Common myeloid progenitor, CD34-positive (primary cell): ENCODE data around the gene ANO1.

Experiments
- CTCF ChIA-PET: fragments of 350-600 bp; sonication (Branson Sonifier 250); formaldehyde crosslinking; loops from one replicate; lab custom pipeline; 2021; ENCODE audit warnings: antibody characterized with exemption; lab: Charles Lee
- POLR2A ChIA-PET: fragments of 350-600 bp; sonication (Branson Sonifier 250); formaldehyde crosslinking; loops from one replicate; lab custom pipeline; 2021; ENCODE audit warnings: antibody characterized with exemption; lab: Charles Lee
- DNase-seq, 3 donors: peaks; one replicate each; pipeline versions ENCODE4 v3.0.0 to v3.0.0-alpha.2; 2013
- H3K27ac ChIP-seq, 2 experiments: 1 replicate in 1 of 2; 2 replicates in 1 of 2; pipeline ENCODE4 v1.7.0; 2013; ENCODE audit warnings: inconsistent platforms in 2 of 2, low read length in 2 of 2, mild to moderate bottlenecking in 2 of 2, low read depth in 1 of 2, moderate library complexity in 1 of 2; ENCODE audit not compliant: severe bottlenecking in 2 of 2, insufficient read depth in 1 of 2, poor library complexity in 1 of 2
- H3K27me3 ChIP-seq, 5 experiments: replicated peaks in 2 of 5; 1 replicate in 3 of 5; 2 replicates in 2 of 5; pipeline versions ENCODE4 v1.6.1 to v1.7.0; 2013; ENCODE audit warnings: low read length in 4 of 5, mild to moderate bottlenecking in 2 of 5, moderate library complexity in 2 of 5, inconsistent platforms in 1 of 5; ENCODE audit not compliant: insufficient read depth in 5 of 5, control insufficient read depth in 4 of 5
- H3K36me3 ChIP-seq, 4 experiments: 1 replicate in 2 of 4; 2 replicates in 2 of 4; pipeline versions ENCODE4 v1.6.1 to v1.7.0; 2013; ENCODE audit warnings: low read length in 3 of 4, control low read depth in 1 of 4, mild to moderate bottlenecking in 1 of 4; ENCODE audit not compliant: control insufficient read depth in 4 of 4, insufficient read depth in 4 of 4
- H3K4me1 ChIP-seq, 4 experiments: 1 replicate in 3 of 4; 2 replicates in 1 of 4; pipeline versions ENCODE4 v1.6.1 to v1.7.1; 2013; ENCODE audit warnings: low read length in 3 of 4, mild to moderate bottlenecking in 3 of 4, control low read depth in 1 of 4, inconsistent platforms in 1 of 4, moderate library complexity in 1 of 4; ENCODE audit not compliant: control insufficient read depth in 4 of 4, insufficient read depth in 4 of 4; ENCODE audit errors: control extremely low read depth in 1 of 4
- H3K4me3 ChIP-seq, 7 experiments: 1 replicate in 4 of 7; 2 replicates in 3 of 7; pipeline versions ENCODE4 v1.5.1 to v1.7.0; 2013; ENCODE audit warnings: mild to moderate bottlenecking in 7 of 7, low read length in 6 of 7, moderate library complexity in 6 of 7, inconsistent platforms in 2 of 7, low read depth in 2 of 7, control low read depth in 1 of 7; ENCODE audit not compliant: insufficient read depth in 4 of 7, control insufficient read depth in 1 of 7; ENCODE audit errors: extremely low read depth in 1 of 7
- H3K9me3 ChIP-seq, 5 experiments: 1 replicate in 4 of 5; 2 replicates in 1 of 5; pipeline versions ENCODE4 v1.6.1 to v1.7.1; 2013; ENCODE audit warnings: low read length in 4 of 5, mild to moderate bottlenecking in 2 of 5, inconsistent platforms in 1 of 5, low read depth in 1 of 5, moderate library complexity in 1 of 5; ENCODE audit not compliant: control insufficient read depth in 4 of 5, insufficient read depth in 2 of 5; ENCODE audit errors: control extremely low read depth in 1 of 5
- WGBS: methylation state at CpG from one replicate; pipeline ENCODE4 v1.1.5; 2013; ENCODE audit not compliant: insufficient coverage; 5-methylcytosine and 5-hydroxymethylcytosine counted together

Gene ANO1

GRCh38 chr11:70129051-70129592, 51.0 kb downstream of the ANO1 start:
- CTCF ChIA-PET = no interaction called here
- Histone ChIP-seq H3K4me1 (no peaks in the 10 kb centered on the region), H3K4me3 (no peak overlapping the region), H3K27ac (no peak overlapping the region), H3K9me3 (no peaks in the 10 kb centered on the region), H3K36me3 (no peaks in the 10 kb centered on the region), H3K27me3 (peaks cover 0 to 7% (median 0%) of the 10 kb centered on the region in 5 experiments)
- no peak for DNase-seq
- 87% methylated on average over 15 of the region's 17 CpGs for WGBS
- POLR2A ChIA-PET = no interaction called here

- H3K36me3 ChIP-seq = no peaks in the 10 kb centered on the region
- peaks cover 0 to 17% (median 0%) of the 10 kb centered on the region in 5 experiments for H3K27me3 ChIP-seq
- CTCF ChIA-PET = no interaction called here
- H3K9me3 ChIP-seq = no peaks in the 10 kb centered on the region
- H3K27ac ChIP-seq = no peak overlapping the region
- no peak for DNase-seq
- no peaks in the 10 kb centered on the region for H3K4me1 ChIP-seq
- no peak overlapping the region for H3K4me3 ChIP-seq
- POLR2A ChIA-PET = no interaction called here
- 92% methylated on average over 11 of the region's 14 CpGs for WGBS
Observed at GRCh38 chr11:70130636-70131035, 52.5 kb downstream of the ANO1 start.

- Histone ChIP-seq H3K27ac (no peak overlapping the region), H3K27me3 (peaks cover 0 to 21% (median 2%) of the 10 kb centered on the region in 5 experiments), H3K4me1 (no peaks in the 10 kb centered on the region), H3K9me3 (no peaks in the 10 kb centered on the region), H3K36me3 (no peaks in the 10 kb centered on the region), H3K4me3 (no peak overlapping the region)
- POLR2A ChIA-PET = no interaction called here
- WGBS = 95% methylated on average over 19 of the region's 19 CpGs
- DNase-seq = no peak
- CTCF ChIA-PET = interaction anchor here (1.1 kb wide), 1 partner anchor 13 kb away, joined by 4 read pairs; no protein-coding TSS in a partner anchor
Observed at GRCh38 chr11:70131606-70132190, 53.6 kb downstream of the ANO1 start.

GRCh38 chr11:70132641-70133040, 54.5 kb downstream of the ANO1 start:
- ChIA-PET POLR2A (no interaction called here), CTCF (interaction anchor here (1.1 kb wide), 1 partner anchor 12 kb away, joined by 4 read pairs; no protein-coding TSS in a partner anchor)
- DNase-seq = no peak
- Histone ChIP-seq H3K36me3 (no peaks in the 10 kb centered on the region), H3K4me1 (no peaks in the 10 kb centered on the region), H3K27me3 (peaks cover 0 to 21% (median 2%) of the 10 kb centered on the region in 5 experiments), H3K27ac (no peak overlapping the region), H3K4me3 (no peak overlapping the region), H3K9me3 (no peaks in the 10 kb centered on the region)
- WGBS = 87% methylated on average over 4 of the region's 6 CpGs

- Histone ChIP-seq H3K27me3 (peaks cover 0 to 21% (median 2%) of the 10 kb centered on the region in 5 experiments), H3K27ac (no peak overlapping the region), H3K4me3 (no peak overlapping the region), H3K4me1 (no peaks in the 10 kb centered on the region), H3K9me3 (no peaks in the 10 kb centered on the region), H3K36me3 (no peaks in the 10 kb centered on the region)
- no peak for DNase-seq
- ChIA-PET POLR2A (no interaction called here), CTCF (no interaction called here)
- WGBS = 51% methylated on average over 13 of the region's 16 CpGs
Observed at GRCh38 chr11:70133771-70134335, 55.7 kb downstream of the ANO1 start.

- ChIA-PET CTCF (no interaction called here), POLR2A (no interaction called here)
- Histone ChIP-seq H3K4me1 (no peaks in the 10 kb centered on the region), H3K4me3 (no peak overlapping the region), H3K9me3 (no peaks in the 10 kb centered on the region), H3K27me3 (peaks cover 0 to 23% (median 2%) of the 10 kb centered on the region in 5 experiments), H3K36me3 (no peaks in the 10 kb centered on the region), H3K27ac (no peak overlapping the region)
- WGBS = 94% methylated on average over 14 of the region's 14 CpGs
- no peak for DNase-seq
Observed at GRCh38 chr11:70134490-70134889, 56.4 kb downstream of the ANO1 start.

GRCh38 chr11:70135142-70135541, 57.0 kb downstream of the ANO1 start:
- DNase-seq = no peak
- no peak overlapping the region for H3K4me3 ChIP-seq
- no peak overlapping the region for H3K27ac ChIP-seq
- ChIA-PET POLR2A (no interaction called here), CTCF (no interaction called here)
- no peaks in the 10 kb centered on the region for H3K4me1 ChIP-seq
- H3K9me3 ChIP-seq = no peaks in the 10 kb centered on the region
- 94% methylated on average over 7 of the region's 8 CpGs for WGBS
- no peaks in the 10 kb centered on the region for H3K36me3 ChIP-seq
- H3K27me3 ChIP-seq = peaks cover 0 to 30% (median 2%) of the 10 kb centered on the region in 5 experiments
